Measurements from ENCODE around the gene TNP2. TPM values are rescaled to one million over a fixed set of nuclear protein-coding genes. Genes with fewer than 3 reads are reported as not detected.

The TNP2 gene
- total and polyA plus RNA-seq, 2 experiments from 2014 or later: not detected

DNA sequence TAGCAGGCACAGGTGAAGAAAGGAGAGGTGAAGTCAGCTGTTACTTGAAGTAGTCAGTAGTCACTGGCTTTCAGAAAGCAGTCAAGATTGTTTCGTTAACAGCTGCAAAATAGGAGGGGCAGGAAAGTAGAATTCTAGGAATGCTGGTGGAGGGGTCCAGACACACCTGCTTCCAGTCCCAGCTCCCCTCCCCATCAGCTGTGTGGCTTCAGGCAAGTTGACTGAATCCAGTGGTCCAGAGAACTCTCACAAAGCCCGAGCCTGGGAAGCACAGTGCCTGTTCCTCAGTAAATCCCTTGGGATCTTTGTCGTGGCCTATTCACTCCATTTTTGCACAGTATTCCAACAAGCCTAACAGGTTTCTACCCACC, 8.5 kb downstream of the TNP2 start:
- DNase-seq (ENCODE audit: low spot score): peak; percentile 65

More for the DNA sequence above, 8.5 kb downstream of the TNP2 start:
- no peak overlapping the region for H3K4me2 ChIP-seq
- H2AFZ ChIP-seq: no peak overlapping the region
- H3K27me3 ChIP-seq (ENCODE audit: insufficient read depth): no peaks in the 10 kb centered on the region
- no peak for TF ChIP-seq EZH2 (IDR thresholded peaks at IDR 0.05; ENCODE audit: low read depth, unreplicated experiment)
- no peak for TF ChIP-seq NANOG (IDR thresholded peaks at IDR 0.05; ENCODE audit: borderline replicate concordance)
- TF ChIP-seq, protein P1, sequence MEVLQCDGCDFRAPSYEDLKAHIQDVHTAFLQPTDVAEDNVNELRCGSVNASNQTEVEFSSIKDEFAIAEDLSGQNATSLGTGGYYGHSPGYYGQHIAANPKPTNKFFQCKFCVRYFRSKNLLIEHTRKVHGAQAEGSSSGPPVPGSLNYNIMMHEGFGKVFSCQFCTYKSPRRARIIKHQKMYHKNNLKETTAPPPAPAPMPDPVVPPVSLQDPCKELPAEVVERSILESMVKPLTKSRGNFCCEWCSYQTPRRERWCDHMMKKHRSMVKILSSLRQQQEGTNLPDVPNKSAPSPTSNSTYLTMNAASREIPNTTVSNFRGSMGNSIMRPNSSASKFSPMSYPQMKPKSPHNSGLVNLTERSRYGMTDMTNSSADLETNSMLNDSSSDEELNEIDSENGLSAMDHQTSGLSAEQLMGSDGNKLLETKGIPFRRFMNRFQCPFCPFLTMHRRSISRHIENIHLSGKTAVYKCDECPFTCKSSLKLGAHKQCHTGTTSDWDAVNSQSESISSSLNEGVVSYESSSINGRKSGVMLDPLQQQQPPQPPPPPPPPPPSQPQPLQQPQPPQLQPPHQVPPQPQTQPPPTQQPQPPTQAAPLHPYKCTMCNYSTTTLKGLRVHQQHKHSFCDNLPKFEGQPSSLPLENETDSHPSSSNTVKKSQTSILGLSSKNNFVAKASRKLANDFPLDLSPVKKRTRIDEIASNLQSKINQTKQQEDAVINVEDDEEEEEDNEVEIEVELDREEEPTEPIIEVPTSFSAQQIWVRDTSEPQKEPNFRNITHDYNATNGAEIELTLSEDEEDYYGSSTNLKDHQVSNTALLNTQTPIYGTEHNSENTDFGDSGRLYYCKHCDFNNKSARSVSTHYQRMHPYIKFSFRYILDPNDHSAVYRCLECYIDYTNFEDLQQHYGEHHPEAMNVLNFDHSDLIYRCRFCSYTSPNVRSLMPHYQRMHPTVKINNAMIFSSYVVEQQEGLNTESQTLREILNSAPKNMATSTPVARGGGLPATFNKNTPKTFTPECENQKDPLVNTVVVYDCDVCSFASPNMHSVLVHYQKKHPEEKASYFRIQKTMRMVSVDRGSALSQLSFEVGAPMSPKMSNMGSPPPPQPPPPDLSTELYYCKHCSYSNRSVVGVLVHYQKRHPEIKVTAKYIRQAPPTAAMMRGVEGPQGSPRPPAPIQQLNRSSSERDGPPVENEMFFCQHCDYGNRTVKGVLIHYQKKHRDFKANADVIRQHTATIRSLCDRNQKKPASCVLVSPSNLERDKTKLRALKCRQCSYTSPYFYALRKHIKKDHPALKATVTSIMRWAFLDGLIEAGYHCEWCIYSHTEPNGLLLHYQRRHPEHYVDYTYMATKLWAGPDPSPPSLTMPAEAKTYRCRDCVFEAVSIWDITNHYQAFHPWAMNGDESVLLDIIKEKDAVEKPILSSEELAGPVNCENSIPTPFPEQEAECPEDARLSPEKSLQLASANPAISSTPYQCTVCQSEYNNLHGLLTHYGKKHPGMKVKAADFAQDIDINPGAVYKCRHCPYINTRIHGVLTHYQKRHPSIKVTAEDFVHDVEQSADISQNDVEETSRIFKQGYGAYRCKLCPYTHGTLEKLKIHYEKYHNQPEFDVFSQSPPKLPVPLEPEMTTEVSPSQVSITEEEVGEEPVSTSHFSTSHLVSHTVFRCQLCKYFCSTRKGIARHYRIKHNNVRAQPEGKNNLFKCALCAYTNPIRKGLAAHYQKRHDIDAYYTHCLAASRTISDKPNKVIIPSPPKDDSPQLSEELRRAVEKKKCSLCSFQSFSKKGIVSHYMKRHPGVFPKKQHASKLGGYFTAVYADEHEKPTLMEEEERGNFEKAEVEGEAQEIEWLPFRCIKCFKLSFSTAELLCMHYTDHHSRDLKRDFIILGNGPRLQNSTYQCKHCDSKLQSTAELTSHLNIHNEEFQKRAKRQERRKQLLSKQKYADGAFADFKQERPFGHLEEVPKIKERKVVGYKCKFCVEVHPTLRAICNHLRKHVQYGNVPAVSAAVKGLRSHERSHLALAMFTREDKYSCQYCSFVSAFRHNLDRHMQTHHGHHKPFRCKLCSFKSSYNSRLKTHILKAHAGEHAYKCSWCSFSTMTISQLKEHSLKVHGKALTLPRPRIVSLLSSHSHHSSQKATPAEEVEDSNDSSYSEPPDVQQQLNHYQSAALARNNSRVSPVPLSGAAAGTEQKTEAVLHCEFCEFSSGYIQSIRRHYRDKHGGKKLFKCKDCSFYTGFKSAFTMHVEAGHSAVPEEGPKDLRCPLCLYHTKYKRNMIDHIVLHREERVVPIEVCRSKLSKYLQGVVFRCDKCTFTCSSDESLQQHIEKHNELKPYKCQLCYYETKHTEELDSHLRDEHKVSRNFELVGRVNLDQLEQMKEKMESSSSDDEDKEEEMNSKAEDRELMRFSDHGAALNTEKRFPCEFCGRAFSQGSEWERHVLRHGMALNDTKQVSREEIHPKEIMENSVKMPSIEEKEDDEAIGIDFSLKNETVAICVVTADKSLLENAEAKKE (CRISPR knock-in tag; IDR thresholded peaks at IDR 0.05): no peak
- TF ChIP-seq JUNB (IDR thresholded peaks at IDR 0.05; ENCODE audit: unreplicated experiment): no peak
- TF ChIP-seq, protein P2, sequence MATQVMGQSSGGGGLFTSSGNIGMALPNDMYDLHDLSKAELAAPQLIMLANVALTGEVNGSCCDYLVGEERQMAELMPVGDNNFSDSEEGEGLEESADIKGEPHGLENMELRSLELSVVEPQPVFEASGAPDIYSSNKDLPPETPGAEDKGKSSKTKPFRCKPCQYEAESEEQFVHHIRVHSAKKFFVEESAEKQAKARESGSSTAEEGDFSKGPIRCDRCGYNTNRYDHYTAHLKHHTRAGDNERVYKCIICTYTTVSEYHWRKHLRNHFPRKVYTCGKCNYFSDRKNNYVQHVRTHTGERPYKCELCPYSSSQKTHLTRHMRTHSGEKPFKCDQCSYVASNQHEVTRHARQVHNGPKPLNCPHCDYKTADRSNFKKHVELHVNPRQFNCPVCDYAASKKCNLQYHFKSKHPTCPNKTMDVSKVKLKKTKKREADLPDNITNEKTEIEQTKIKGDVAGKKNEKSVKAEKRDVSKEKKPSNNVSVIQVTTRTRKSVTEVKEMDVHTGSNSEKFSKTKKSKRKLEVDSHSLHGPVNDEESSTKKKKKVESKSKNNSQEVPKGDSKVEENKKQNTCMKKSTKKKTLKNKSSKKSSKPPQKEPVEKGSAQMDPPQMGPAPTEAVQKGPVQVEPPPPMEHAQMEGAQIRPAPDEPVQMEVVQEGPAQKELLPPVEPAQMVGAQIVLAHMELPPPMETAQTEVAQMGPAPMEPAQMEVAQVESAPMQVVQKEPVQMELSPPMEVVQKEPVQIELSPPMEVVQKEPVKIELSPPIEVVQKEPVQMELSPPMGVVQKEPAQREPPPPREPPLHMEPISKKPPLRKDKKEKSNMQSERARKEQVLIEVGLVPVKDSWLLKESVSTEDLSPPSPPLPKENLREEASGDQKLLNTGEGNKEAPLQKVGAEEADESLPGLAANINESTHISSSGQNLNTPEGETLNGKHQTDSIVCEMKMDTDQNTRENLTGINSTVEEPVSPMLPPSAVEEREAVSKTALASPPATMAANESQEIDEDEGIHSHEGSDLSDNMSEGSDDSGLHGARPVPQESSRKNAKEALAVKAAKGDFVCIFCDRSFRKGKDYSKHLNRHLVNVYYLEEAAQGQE (IDR thresholded peaks at IDR 0.05; ENCODE audit: unreplicated experiment): no peak
- TF ChIP-seq ZNF114 (CRISPR knock-in tag; IDR thresholded peaks at IDR 0.05): no peak
- TF ChIP-seq, protein P3, sequence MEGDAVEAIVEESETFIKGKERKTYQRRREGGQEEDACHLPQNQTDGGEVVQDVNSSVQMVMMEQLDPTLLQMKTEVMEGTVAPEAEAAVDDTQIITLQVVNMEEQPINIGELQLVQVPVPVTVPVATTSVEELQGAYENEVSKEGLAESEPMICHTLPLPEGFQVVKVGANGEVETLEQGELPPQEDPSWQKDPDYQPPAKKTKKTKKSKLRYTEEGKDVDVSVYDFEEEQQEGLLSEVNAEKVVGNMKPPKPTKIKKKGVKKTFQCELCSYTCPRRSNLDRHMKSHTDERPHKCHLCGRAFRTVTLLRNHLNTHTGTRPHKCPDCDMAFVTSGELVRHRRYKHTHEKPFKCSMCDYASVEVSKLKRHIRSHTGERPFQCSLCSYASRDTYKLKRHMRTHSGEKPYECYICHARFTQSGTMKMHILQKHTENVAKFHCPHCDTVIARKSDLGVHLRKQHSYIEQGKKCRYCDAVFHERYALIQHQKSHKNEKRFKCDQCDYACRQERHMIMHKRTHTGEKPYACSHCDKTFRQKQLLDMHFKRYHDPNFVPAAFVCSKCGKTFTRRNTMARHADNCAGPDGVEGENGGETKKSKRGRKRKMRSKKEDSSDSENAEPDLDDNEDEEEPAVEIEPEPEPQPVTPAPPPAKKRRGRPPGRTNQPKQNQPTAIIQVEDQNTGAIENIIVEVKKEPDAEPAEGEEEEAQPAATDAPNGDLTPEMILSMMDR (conservative IDR thresholded peaks at IDR 0.05; ENCODE audit: low read depth in 2 of 2): no peak
- TF ChIP-seq, protein P4, sequence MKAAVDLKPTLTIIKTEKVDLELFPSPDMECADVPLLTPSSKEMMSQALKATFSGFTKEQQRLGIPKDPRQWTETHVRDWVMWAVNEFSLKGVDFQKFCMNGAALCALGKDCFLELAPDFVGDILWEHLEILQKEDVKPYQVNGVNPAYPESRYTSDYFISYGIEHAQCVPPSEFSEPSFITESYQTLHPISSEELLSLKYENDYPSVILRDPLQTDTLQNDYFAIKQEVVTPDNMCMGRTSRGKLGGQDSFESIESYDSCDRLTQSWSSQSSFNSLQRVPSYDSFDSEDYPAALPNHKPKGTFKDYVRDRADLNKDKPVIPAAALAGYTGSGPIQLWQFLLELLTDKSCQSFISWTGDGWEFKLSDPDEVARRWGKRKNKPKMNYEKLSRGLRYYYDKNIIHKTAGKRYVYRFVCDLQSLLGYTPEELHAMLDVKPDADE (IDR thresholded peaks at IDR 0.05): no peak
- TF ChIP-seq EZH2phosphoT487 (IDR thresholded peaks at IDR 0.05; ENCODE audit: unreplicated experiment): no peak
- peaks cover 4% of the 10 kb centered on the region; the same call in 1 of the 2 replicates for H3K4me1 ChIP-seq (ENCODE audit: insufficient read depth)
- H3K9me3 Mint-ChIP-seq: no peaks in the 10 kb centered on the region; the same call in 2 of the 3 replicates
- H3K27me3 Mint-ChIP-seq (ENCODE audit: insufficient read depth, low read depth, poor library complexity): peaks cover 14% of the 10 kb centered on the region
- no peak overlapping the region for H3K4me3 ChIP-seq
- no peak overlapping the region for H3K27ac ChIP-seq (ENCODE audit: low read depth)
- no peaks in the 10 kb centered on the region for H3K9me2 ChIP-seq (ENCODE audit: insufficient read depth)
- no peaks in the 10 kb centered on the region for H3K36me3 ChIP-seq (ENCODE audit: insufficient read depth)
- H3K27ac Mint-ChIP-seq: no peak overlapping the region
- peaks cover 6% of the 10 kb centered on the region for H3F3A ChIP-seq (replicated peaks; ENCODE audit: low read depth)
- no peak for ATAC-seq
- H3K4me3 Mint-ChIP-seq: no peak overlapping the region; the same call in 2 of the 3 replicates
- H3K79me2 ChIP-seq (replicated peaks; ENCODE audit: insufficient read depth): peaks cover 3% of the 10 kb centered on the region
- H4K20me1 ChIP-seq (replicated peaks; ENCODE audit: insufficient read depth): no peaks in the 10 kb centered on the region
- H3K36me3 Mint-ChIP-seq (ENCODE audit: low read depth): no peaks in the 10 kb centered on the region
- peaks cover 12% of the 10 kb centered on the region for H3K4me1 Mint-ChIP-seq
